Measurements from ENCODE around the gene KCNAB2.

KCNAB2 gene

DNA sequence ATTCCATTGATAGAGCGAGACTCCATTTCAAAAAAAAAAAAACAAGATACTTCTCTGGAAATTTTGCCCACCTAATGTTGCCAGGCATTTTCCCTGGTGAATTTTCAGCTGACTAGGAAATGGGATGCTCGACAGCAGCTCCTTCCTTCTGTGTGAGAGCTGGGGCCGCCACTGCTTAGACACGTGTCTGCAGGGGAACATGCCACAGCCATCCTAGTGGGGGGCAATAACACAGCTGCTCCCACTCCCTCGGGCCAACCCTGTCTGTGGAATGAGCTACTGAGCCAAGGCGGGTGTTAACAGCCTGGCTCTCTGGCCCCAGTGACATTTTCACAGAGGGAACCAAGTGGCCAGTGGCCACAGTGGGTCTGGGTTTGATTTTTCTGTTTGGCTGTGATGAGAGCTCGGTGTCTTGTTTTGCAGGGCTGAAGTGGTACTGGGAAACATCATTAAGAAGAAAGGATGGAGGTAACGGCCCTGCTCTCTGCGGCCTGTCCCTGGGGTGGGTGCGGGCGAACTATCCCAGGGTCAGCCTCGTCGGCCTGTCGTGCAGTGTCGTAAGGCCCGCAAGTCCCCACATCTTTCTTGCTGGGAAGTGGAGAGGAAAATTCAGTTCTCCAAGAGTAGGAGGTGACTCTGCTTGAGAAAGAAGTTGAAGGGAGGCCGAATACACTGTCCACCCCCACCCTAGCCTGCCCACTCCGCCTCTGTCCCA lies 39.2 kb downstream of the KCNAB2 start:
- DNase-seq = no peak

- no peak for DNase-seq
Observed at GRCh38 chr1:6085666-6086065, 40.0 kb downstream of the KCNAB2 start.

GRCh38 chr1:6086358-6086757 lies 40.7 kb downstream of the KCNAB2 start:
- no peak for DNase-seq

- DNase-seq = no peak
Observed at GRCh38 chr1:6086762-6087376, 41.2 kb downstream of the KCNAB2 start.

DNA sequence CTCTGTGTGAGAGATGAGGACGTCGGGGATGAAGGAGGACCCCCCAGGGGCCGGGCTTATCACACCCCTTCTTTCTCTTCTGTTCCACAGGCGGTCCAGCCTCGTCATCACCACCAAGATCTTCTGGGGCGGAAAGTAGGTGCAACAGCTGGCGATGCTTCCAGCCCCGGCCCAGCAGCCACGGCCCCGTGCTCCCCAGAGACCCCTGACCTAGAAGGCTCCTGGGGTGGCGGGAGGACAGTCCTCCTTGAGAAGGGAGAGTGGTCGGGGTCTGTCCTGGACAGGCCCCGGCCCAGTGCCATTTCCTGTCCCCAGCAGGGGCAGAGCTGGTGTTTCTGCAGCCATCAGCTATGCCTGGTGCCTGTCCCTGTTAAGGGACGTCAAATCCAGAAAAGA lies 41.7 kb downstream of the KCNAB2 start:
- DNase-seq = no peak

DNA sequence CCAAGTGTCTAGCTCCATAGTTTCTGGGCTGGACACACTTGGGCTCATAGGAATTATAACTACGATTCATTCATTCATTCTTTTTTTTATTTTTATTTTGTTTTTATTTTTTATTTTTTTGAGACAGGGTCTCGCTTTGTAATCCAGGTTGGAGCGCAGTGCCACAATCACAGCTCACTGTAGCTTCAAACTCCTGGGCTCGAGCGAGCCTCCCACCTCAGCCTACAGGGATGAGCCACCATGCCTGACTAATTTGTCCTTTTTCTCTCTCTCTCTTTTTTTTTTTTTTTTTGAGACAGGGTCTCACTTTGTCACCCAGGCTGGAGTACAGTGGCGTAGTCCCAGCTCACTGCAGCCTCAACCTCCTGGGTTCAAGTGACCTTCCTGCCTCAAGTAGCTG lies 42.3 kb downstream of the KCNAB2 start:
- no peak for DNase-seq

GRCh38 chr1:6088956-6089355 lies 43.3 kb downstream of the KCNAB2 start:
- no peak for DNase-seq

GRCh38 chr1:6090288-6090687 lies 44.6 kb downstream of the KCNAB2 start:
- no peak for DNase-seq

DNA sequence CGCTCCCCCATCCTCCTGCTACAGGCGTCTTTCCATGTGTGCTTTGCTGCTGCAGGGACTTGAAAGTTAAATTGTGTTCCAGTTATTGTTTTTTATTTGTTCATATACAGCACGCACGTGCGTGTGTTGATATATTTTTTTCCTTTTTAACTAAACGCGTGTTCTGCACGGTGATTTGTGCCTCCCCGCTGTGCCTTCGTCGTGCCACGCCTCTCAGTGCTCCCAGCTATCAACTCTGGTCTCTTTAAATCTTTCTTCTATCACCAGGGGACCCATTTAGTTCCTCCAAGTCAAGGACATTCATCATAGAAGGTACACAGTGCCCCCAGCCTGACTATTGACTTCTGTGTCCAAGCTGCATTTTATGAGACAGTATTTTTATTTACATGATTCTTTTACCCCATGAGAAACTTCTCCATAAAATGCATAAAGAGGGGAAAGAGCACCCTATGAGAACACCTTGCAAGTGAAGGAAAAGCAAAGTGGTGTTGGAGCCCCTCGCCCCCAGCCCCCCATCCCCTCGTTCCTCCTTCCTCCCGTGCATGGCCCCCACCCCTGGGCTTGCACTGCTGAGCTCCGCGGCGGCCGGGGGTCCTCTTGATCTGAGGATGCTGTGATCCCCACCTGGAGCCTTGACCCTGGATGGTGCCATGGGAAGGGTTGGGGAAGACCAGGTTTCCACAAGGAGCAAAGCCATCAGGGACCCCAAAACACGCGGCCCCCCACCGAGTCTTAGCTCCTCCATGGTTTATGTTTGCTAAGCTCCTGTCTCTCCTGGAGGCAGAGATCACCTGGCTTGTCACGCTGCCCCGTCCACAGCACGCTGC lies 45.5 kb downstream of the KCNAB2 start:
- DNase-seq = no peak

DNA sequence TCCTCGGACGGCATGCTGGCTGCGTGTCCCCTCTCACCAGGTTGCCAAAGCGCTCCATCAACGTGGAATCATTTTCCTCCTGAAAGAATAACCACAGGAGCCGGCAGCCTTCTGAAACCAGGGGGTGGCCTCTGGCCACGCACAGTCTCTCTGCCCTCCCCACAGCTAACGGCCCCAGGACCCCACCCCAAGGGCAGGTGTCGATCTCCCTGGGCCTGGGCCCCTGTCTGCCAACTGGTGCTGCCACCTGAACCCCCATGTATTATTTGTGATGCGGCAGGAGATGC lies 46.1 kb downstream of the KCNAB2 start:
- no peak for DNase-seq

DNA sequence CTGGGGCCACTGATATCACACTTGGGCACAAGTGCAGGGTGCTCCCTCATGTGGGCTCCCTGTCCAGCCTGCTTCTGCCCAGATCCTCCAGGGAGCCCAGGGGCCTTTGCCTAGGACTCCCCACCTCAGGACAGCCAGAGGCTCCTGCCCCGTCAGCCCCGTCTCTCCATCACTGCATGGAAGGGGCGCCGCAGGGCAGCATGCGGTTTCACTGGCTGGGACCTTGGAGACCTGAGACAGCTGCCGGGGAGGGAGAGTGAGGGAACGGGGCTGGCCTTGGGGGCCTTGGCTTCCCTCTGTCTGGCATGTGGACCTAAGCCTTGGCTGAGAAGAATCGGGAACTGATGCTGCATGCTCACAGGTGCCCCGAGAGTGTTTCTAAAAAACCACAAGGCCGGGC lies 46.5 kb downstream of the KCNAB2 start:
- no peak for DNase-seq

DNA sequence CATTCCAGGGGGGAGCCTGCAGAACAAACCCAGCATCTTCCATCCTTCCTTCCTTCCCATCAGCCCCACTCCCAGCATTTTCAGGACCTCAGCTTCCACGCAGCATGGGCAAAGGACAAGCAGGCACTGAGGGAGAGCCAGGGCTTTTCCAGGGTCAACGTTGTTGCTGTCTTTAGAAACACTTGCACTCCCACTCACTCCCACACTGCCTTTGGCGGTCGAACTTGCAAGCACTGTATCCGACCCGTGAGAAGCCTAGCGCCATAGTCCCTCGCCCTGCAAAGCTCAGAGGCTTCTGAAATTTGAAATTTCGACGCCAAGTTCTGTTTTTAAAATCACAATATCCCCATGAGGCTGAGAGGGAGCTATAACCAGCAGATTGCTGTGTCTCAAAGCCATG lies 47.4 kb downstream of the KCNAB2 start:
- DNase-seq = no peak

GRCh38 chr1:6093611-6094010 lies 47.9 kb downstream of the KCNAB2 start:
- no peak for DNase-seq

DNA sequence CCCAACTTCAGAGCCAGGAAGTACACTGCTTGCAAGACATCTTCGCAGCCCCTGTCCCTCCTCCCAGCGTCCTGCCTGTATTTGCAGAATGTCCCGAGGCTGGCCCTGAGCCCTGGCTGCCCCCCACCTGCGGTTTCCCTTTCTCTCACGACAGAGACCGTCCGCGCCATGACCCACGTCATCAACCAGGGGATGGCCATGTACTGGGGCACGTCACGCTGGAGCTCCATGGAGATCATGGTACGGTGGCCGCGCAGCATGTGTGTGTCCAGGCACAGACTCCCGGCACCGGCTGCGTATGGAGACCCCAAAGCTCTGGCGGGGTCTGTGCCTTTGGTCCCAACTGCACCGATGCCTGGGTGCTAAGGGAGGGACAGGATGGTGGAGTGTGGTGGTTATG lies 48.6 kb downstream of the KCNAB2 start:
- DNase-seq = no peak

DNA sequence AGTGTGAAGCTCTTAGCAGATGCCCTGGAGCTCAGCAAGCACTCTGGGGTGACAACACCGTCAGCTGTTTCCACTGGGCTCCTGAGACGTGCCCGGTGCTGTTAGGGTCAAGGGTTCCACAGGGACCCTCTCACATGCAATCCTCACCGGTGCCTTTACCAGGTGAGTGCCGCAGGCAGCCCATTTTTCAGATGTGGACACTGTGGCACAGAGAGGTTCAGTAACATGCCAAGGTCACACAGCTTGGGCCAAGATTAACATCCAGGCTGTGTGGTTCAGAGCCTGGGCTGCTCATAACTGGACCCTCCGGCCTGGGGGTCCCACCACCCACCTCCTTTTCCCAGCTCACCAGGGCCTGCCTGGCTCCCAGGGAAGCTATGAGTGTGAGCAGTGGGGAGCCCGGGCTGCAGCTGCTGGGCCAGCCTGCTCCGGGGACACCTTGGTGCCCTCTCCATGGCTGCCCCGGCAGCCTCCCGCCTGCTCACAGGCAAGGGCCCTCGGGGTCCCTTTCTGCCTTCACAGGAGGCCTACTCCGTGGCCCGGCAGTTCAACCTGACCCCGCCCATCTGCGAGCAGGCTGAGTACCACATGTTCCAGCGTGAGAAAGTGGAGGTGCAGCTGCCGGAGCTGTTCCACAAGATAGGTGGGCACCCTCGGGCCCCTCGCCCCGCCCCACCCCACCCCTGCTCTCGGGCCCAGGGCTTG lies 49.3 kb downstream of the KCNAB2 start:
- no peak for DNase-seq

- DNase-seq = no peak
Observed at GRCh38 chr1:6095511-6096242, 50.0 kb downstream of the KCNAB2 start.

DNA sequence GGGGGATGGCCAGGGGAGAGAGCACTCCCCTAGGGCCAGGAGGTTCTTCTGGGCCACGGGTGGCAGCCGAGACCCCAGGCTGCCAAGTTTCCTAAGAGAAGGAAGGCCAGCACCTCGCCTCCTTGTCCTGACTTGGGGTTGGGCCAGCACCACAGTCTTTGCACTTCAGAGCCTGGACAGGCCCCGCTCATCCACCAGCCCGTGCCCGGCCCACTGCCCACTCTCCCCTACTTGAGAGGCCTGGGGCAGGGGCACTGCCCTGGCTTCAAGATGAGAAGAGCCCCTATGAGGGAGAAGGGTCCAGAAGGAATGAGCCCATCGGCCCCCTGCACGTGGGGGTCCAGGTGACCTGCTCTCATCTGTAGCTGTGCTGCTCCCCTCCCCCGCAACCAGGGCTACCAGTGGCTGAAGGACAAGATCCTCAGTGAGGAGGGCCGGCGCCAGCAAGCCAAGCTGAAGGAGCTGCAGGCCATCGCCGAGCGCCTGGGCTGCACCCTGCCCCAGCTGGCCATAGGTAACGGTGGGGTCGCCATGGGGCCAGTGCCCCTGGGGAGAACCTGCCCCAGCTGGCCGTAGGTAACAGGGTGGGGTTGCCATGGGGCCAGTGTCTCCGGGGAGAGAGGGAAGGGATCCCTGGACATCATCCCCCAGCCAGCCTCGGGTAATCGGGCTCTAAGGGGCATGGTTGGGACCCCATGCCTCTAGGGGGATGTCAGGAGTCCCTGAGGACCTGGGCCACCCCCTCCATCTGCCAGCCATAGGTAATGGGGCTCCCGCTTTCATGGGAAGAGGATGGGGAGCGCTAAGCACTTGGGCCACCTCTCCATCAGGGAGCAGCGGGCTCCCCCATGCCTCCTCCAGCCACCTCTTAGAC lies 50.8 kb downstream of the KCNAB2 start:
- DNase-seq = no peak

- no peak for DNase-seq
Observed at GRCh38 chr1:6097117-6097595, 51.5 kb downstream of the KCNAB2 start.

GRCh38 chr1:6097824-6098223 lies 52.1 kb downstream of the KCNAB2 start:
- no peak for DNase-seq

GRCh38 chr1:6098303-6099215 lies 52.9 kb downstream of the KCNAB2 start:
- DNase-seq = no peak

DNA sequence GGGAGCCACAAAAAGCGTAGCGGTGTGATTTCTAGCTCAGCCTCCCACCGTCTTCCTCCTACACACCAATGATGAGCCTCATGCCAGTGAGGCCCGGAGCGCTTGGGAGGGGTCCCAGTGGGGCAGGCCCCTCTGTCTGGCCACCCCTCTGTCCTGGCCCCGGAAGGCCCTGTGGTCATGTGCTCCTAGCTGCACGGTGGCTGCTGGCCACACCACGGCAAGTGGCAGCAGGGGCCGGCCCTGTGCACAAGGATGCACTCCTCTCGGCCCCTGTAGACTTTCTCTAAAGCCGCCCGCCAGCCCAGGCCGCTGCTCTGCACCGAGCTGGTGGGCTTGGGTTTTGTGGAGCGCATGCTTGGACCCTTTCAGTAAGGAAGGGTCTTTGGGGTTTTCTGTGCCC lies 53.6 kb downstream of the KCNAB2 start:
- DNase-seq = no peak

All from CD4-positive, alpha-beta T cell treated with Interleukin-4 for 4 hours (primary cell).